Breast epithelium (tissue), 4 donors: ENCODE measurements around the gene PRDM15. TPM values are rescaled to one million over a fixed set of nuclear protein-coding genes. Genes with fewer than 3 reads are reported as not detected.

ENCODE experiments used
- DNase-seq, 2 donors: peaks; one replicate each; pipeline ENCODE4 v3.0.0-alpha.2; 2019; ENCODE audit warnings: low spot score in 2 of 2
- H3K27ac ChIP-seq, 2 donors: fragments of 200-600 bp; sonication (generic) in 1 of 2; one replicate each; pipeline ENCODE4 v1.5.1; 2016 to 2019; ENCODE audit warnings: mild to moderate bottlenecking in 1 of 2
- H3K27me3 ChIP-seq, 2 donors: fragments of 200-600 bp; sonication (generic) in 1 of 2; one replicate each; pipeline versions ENCODE4 v1.5.1 to v1.6.0; 2017 to 2019; ENCODE audit warnings: control low read depth in 1 of 2, mild to moderate bottlenecking in 1 of 2
- H3K36me3 ChIP-seq: fragments of 200-600 bp; one replicate; pipeline ENCODE4 v1.5.1; 2019
- H3K4me1 ChIP-seq, 2 donors: fragments of 200-600 bp; sonication (generic); one replicate each; pipeline ENCODE4 v1.5.1; 2016 to 2019; ENCODE audit warnings: control low read depth in 1 of 2
- H3K4me3 ChIP-seq, 3 donors: fragments of 200-600 bp; sonication (generic); 1 replicate in 2 of 3; 2 replicates in 1 of 3; pipeline ENCODE4 v1.5.1; 2016 to 2019; ENCODE audit warnings: mild to moderate bottlenecking in 3 of 3, moderate library complexity in 2 of 3
- H3K9me3 ChIP-seq, 2 donors: fragments of 200-600 bp; sonication (generic) in 1 of 2; one replicate each; pipeline ENCODE4 v1.5.1; 2016 to 2019; ENCODE audit warnings: control low read depth in 1 of 2
- CTCF ChIP-seq, 3 donors: fragments of 450-650 bp; IDR thresholded peaks; one replicate each; pipeline ENCODE4 v1.5.1; 2016 to 2017; ENCODE audit warnings: antibody characterized with exemption in 3 of 3, mild to moderate bottlenecking in 3 of 3, moderate library complexity in 3 of 3
- POLR2A ChIP-seq: fragments of 450-650 bp; IDR thresholded peaks from one replicate; pipeline ENCODE4 v1.6.1; 2016; ENCODE audit warnings: antibody characterized with exemption, mild to moderate bottlenecking, moderate library complexity
- POLR2AphosphoS5 ChIP-seq, 3 donors: sonication (generic); formaldehyde crosslinking; IDR thresholded peaks; one replicate each; pipeline ENCODE4 v1.6.1; 2017; ENCODE audit warnings: antibody characterized with exemption in 3 of 3
- intact Hi-C: fragments of 100-400 bp; cut with DNase I; formaldehyde crosslinking; loops from one replicate; pipeline ENCODE4 v1.15.1; 2023; ENCODE audit warnings: low total_unique reads
- total RNA-seq, 3 donors: library from RNA; depleted of rRNA; stranded (reverse); fragments of >200 nt; gene quantifications; one replicate each; pipeline ENCODE4 v1.1.0, GENCODE V29; 2016

The PRDM15 gene
- total RNA-seq, 3 donors from 2014 or later = 6.6 to 14.1 (median 9.2) TPM

GRCh38 chr21:41901099-41901498, 22.0 kb upstream of the PRDM15 start:
- Histone ChIP-seq H3K36me3 (no peaks in the 10 kb centered on the region), H3K4me1 (no peaks in the 10 kb centered on the region), H3K9me3 (no peaks in the 10 kb centered on the region), H3K27ac (no peak overlapping the region), H3K4me3 (no peak overlapping the region), H3K27me3 (no peaks in the 10 kb centered on the region)
- TF ChIP-seq POLR2AphosphoS5 (IDR thresholded peaks at IDR 0.05) (no peak), CTCF (IDR thresholded peaks at IDR 0.05) (no peak), POLR2A (no peak)
- DNase-seq = no peak
- intact Hi-C loops = no loop called here

DNA sequence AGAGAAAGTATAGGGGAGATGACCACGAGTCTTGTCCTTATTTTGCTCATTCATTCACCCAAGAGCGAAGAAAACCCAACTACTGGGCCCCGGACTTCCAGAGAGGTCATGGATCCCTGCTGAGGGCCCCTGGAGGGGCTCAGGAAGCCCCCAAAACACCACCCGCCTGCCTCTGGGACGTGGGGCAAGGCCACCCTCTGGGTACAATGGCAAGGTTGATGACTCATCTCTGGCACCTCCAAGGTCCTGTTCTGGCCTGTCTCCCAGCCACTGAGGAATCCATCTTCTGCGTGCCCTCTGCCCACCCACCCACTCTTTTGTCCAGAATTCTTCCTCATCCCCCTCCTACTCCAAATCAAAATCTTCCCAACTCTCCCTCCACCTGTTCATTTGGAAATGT, 21.3 kb upstream of the PRDM15 start:
- Histone ChIP-seq H3K36me3 (no peaks in the 10 kb centered on the region), H3K27me3 (no peaks in the 10 kb centered on the region), H3K9me3 (no peaks in the 10 kb centered on the region), H3K4me3 (no peak overlapping the region), H3K4me1 (no peaks in the 10 kb centered on the region), H3K27ac (no peak overlapping the region)
- TF ChIP-seq CTCF (IDR thresholded peaks at IDR 0.05) = no peak
- TF ChIP-seq POLR2A = no peak
- no peak for TF ChIP-seq POLR2AphosphoS5 (IDR thresholded peaks at IDR 0.05)
- intact Hi-C loops = no loop called here
- DNase-seq = no peak

DNA sequence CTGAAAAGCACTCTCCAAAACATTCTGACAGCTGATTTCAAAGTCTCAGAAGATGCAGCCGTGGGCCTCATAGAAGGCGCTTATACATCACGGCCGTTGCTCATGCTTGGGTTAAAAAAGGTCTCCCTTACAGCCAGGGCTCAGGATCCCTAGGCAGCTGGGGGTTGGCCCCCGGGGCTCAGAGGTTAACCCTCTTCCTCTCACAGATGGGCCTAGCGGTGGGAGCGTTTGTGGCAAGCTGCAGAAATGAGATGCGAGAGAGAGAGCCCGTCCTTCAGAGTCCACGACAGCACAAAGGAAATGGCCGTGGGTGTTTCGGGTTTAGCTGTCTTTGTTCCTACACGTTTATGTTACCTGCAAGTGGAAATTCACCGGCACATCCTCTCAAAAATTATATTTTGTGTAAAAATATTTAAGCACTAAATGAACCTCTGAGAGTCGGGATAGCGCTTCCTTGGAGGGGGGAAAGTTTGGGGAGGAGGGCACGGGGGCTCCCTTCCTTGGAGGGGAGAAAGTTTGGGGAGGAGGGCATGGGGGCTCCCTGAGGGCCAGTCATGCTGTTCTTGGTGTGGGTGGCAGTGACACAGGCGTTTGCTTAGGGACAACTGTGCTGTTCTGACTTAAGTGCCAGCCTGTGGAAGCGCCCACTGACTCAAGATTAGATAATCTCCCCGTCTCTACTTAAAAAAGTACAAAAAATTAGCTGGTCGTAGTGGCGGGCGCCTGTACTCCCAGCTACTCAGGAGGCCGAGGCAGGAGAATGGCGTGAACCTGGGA, 20.5 kb upstream of the PRDM15 start:
- Histone ChIP-seq H3K27me3 (no peaks in the 10 kb centered on the region), H3K4me1 (no peaks in the 10 kb centered on the region), H3K36me3 (no peaks in the 10 kb centered on the region), H3K27ac (no peak overlapping the region), H3K4me3 (no peak overlapping the region), H3K9me3 (no peaks in the 10 kb centered on the region)
- no peak for DNase-seq
- TF ChIP-seq POLR2AphosphoS5 (IDR thresholded peaks at IDR 0.05) (no peak), POLR2A (no peak), CTCF (IDR thresholded peaks at IDR 0.05) (no peak)
- intact Hi-C loops = loop anchor here (5.0 kb wide), 1 partner anchor 1998 kb away; no protein-coding TSS in a partner anchor

DNA sequence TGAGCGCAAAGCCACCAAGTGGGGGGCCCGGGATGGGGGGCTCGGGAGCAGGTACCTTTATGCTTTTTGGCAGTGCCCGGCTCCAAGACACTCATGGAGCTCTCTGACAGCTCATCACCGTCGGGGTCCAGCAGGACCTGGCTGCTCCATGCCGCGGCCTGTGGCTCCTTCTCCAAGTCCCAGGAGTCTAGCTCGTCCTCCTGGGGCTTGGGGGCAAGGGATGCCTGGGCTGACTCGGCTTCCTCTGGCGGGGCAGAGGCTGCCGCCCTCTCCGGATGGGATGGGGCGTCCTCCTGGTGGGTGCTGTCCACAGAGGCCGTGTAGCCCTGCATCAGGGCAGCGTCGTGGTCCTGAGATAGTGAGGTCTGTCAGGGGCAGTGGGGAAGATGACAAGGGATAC, 19.9 kb upstream of the PRDM15 start:
- intact Hi-C loops = loop anchor here (5.0 kb wide), 1 partner anchor 1998 kb away; no protein-coding TSS in a partner anchor
- Histone ChIP-seq H3K36me3 (no peaks in the 10 kb centered on the region), H3K27me3 (no peaks in the 10 kb centered on the region), H3K9me3 (no peaks in the 10 kb centered on the region), H3K27ac (no peak overlapping the region), H3K4me3 (no peak overlapping the region), H3K4me1 (no peaks in the 10 kb centered on the region)
- no peak for DNase-seq
- TF ChIP-seq POLR2A = no peak

GRCh38 chr21:41897700-41898099, 18.6 kb upstream of the PRDM15 start:
- H3K36me3 ChIP-seq = no peaks in the 10 kb centered on the region
- no peak for DNase-seq
- H3K4me1 ChIP-seq = no peaks in the 10 kb centered on the region
- H3K4me3 ChIP-seq = no peak overlapping the region
- TF ChIP-seq POLR2A (no peak), POLR2AphosphoS5 (IDR thresholded peaks at IDR 0.05) (no peak), CTCF (IDR thresholded peaks at IDR 0.05) (no peak)
- intact Hi-C loops = loop anchor here (5.0 kb wide), 1 partner anchor 2000 kb away; no protein-coding TSS in a partner anchor
- H3K27ac ChIP-seq = no peak overlapping the region
- H3K27me3 ChIP-seq = no peaks in the 10 kb centered on the region
- H3K9me3 ChIP-seq = no peaks in the 10 kb centered on the region
